H1 (cell line): ENCODE results near the gene TSPAN8. TPM values are rescaled to one million over a fixed set of nuclear protein-coding genes. Genes with fewer than 3 reads are reported as not detected.

Experiments used
- CTCF ChIA-PET: fragments of 300-600 bp; sonication (Branson Sonifier 250); formaldehyde crosslinking; loops from one replicate; lab custom pipeline; 2021; ENCODE audit not compliant: partially characterized antibody; lab: Charles Lee
- POLR2A ChIA-PET: fragments of 300-600 bp; sonication (Branson Sonifier 250); formaldehyde crosslinking; loops from one replicate; lab custom pipeline; 2021; ENCODE audit warnings: inconsistent platforms; ENCODE audit not compliant: partially characterized antibody; lab: Charles Lee
- DNase-seq, 2 experiments: peaks; one replicate each; pipeline versions ENCODE4 v3.0.0 to v3.0.0-alpha.2; 2010 to 2022; ENCODE audit warnings: low spot score in 2 of 2, low read depth in 1 of 2, mixed read lengths in 1 of 2
- FAIRE-seq: peaks from 2 replicates; lab custom pipeline; 2011; peaks lifted over from hg19 to GRCh38; lab: Jason Lieb, UNC
- H2AFZ ChIP-seq: 2 replicates; pipeline ENCODE4 v1.8.1; 2012; ENCODE audit warnings: low read length, inconsistent platforms
- H2AK5ac ChIP-seq: 2 replicates; pipeline ENCODE4 v1.6.1; 2013; ENCODE audit warnings: low read depth, low read length
- H2BK120ac ChIP-seq: replicated peaks from 2 replicates; pipeline ENCODE3; 2013; ENCODE audit warnings: low read depth, low read length, inconsistent platforms
- H2BK12ac ChIP-seq: 2 replicates; pipeline ENCODE4 v1.6.1; 2013; ENCODE audit warnings: low read depth, low read length
- H2BK15ac ChIP-seq: 2 replicates; pipeline ENCODE4 v1.6.1; 2013; ENCODE audit warnings: low read length
- H2BK20ac ChIP-seq: 2 replicates; pipeline ENCODE4 v1.6.1; 2013; ENCODE audit warnings: low read length
- H2BK5ac ChIP-seq: 2 replicates; pipeline ENCODE4 v1.6.1; 2013; ENCODE audit warnings: low read depth, low read length
- H3K14ac ChIP-seq: 2 replicates; pipeline ENCODE4 v1.6.1; 2013; ENCODE audit warnings: inconsistent platforms; ENCODE audit not compliant: insufficient read length
- H3K18ac ChIP-seq: 2 replicates; pipeline ENCODE4 v1.6.1; 2013; ENCODE audit warnings: low read length; ENCODE audit errors: extremely low read depth
- H3K23ac ChIP-seq: 2 replicates; pipeline ENCODE4 v1.6.1; 2013; ENCODE audit warnings: inconsistent platforms; ENCODE audit not compliant: insufficient read length
- H3K23me2 ChIP-seq: 2 replicates; pipeline ENCODE4 v1.6.1; 2013; ENCODE audit warnings: low read depth, low read length
- H3K27ac ChIP-seq: 2 replicates; pipeline ENCODE4 v1.6.1; 2011; ENCODE audit warnings: low read depth, low read length, inconsistent platforms
- H3K27me3 ChIP-seq, 4 experiments: replicated peaks in 1 of 4; 1 replicate in 1 of 4; 2 replicates in 3 of 4; pipeline versions ENCODE4 v1.6.1 to v1.8.1; 2011 to 2013; ENCODE audit warnings: low read length in 3 of 4, mild to moderate bottlenecking in 3 of 4, inconsistent platforms in 2 of 4, mixed read lengths in 2 of 4, moderate library complexity in 1 of 4; ENCODE audit not compliant: control insufficient read depth in 3 of 4, insufficient read depth in 3 of 4; ENCODE audit errors: extremely low read depth in 1 of 4
- H3K36me3 ChIP-seq, 4 experiments: 2 replicates each; pipeline versions ENCODE4 v1.6.1 to v1.8.1; 2011 to 2013; ENCODE audit warnings: mild to moderate bottlenecking in 4 of 4, low read length in 3 of 4, moderate library complexity in 2 of 4, control low read depth in 1 of 4, inconsistent platforms in 1 of 4; ENCODE audit not compliant: insufficient read depth in 4 of 4, control insufficient read depth in 2 of 4
- H3K4ac ChIP-seq: replicated peaks from 2 replicates; pipeline ENCODE3; 2013; ENCODE audit warnings: low read length, low read depth, mixed read lengths, inconsistent platforms; ENCODE audit not compliant: insufficient read length
- H3K4me1 ChIP-seq, 4 experiments: replicated peaks in 1 of 4; 1 replicate in 1 of 4; 2 replicates in 3 of 4; pipeline versions ENCODE4 v1.6.1 to v1.8.1; 2011 to 2013; ENCODE audit warnings: low read length in 3 of 4, inconsistent platforms in 2 of 4, mixed read lengths in 1 of 4; ENCODE audit not compliant: insufficient read depth in 4 of 4, control insufficient read depth in 3 of 4
- H3K4me2 ChIP-seq, 2 experiments: 2 replicates each; pipeline versions ENCODE4 v1.6.1 to v1.8.1; 2011 to 2013; ENCODE audit warnings: low read depth in 2 of 2, low read length in 2 of 2, control low read depth in 1 of 2, inconsistent platforms in 1 of 2, mild to moderate bottlenecking in 1 of 2; ENCODE audit not compliant: insufficient read depth in 1 of 2
- H3K4me3 ChIP-seq, 4 experiments: fragments of 200-600, 300-600 bp in 1 of 4; sonication (generic), shearing (Covaris generic), sonication (Bioruptor Twin) in 1 of 4; 2 replicates each; pipeline versions ENCODE4 v1.5.1 to v1.8.1; 2011 to 2016; ENCODE audit warnings: low read length in 4 of 4, low read depth in 3 of 4, control low read depth in 2 of 4, inconsistent platforms in 2 of 4, mild to moderate bottlenecking in 2 of 4, mixed read lengths in 1 of 4, moderate library complexity in 1 of 4; ENCODE audit not compliant: insufficient read depth in 2 of 4; ENCODE audit errors: extremely low read depth in 1 of 4
- H3K56ac ChIP-seq: replicated peaks from 2 replicates; pipeline ENCODE3; 2013; ENCODE audit warnings: low read depth, mild to moderate bottlenecking, mixed read lengths, low read length, inconsistent platforms; ENCODE audit not compliant: insufficient read length
- H3K79me1 ChIP-seq: 2 replicates; pipeline ENCODE4 v1.6.1; 2013; ENCODE audit warnings: low read depth, low read length, control low read depth
- H3K79me2 ChIP-seq, 2 experiments: 2 replicates each; pipeline versions ENCODE4 v1.6.1 to v1.8.1; 2012 to 2013; ENCODE audit warnings: low read length in 2 of 2, mild to moderate bottlenecking in 2 of 2, inconsistent platforms in 1 of 2; ENCODE audit not compliant: insufficient read depth in 2 of 2, control insufficient read depth in 1 of 2
- H3K9ac ChIP-seq, 4 experiments: replicated peaks in 1 of 4; 1 replicate in 1 of 4; 2 replicates in 3 of 4; pipeline versions ENCODE4 v1.6.1 to v1.8.1; 2011 to 2013; ENCODE audit warnings: low read depth in 3 of 4, low read length in 3 of 4, control low read depth in 2 of 4, mild to moderate bottlenecking in 2 of 4, moderate library complexity in 2 of 4, inconsistent platforms in 1 of 4; ENCODE audit errors: extremely low read depth in 1 of 4
- H3K9me3 ChIP-seq, 2 experiments: 2 replicates each; pipeline versions ENCODE4 v1.6.1 to v1.8.1; 2012 to 2013; ENCODE audit warnings: mild to moderate bottlenecking in 2 of 2, moderate library complexity in 2 of 2, control low read depth in 1 of 2, inconsistent platforms in 1 of 2, low read depth in 1 of 2, low read length in 1 of 2, mixed read lengths in 1 of 2; ENCODE audit not compliant: insufficient read depth in 2 of 2
- H4K20me1 ChIP-seq, 2 experiments: replicated peaks in 1 of 2; 2 replicates each; pipeline versions ENCODE3 to v1.8.1; 2011 to 2013; ENCODE audit warnings: inconsistent platforms in 2 of 2, low read length in 2 of 2, mild to moderate bottlenecking in 1 of 2; ENCODE audit not compliant: insufficient read depth in 2 of 2, control insufficient read depth in 1 of 2
- H4K5ac ChIP-seq: 2 replicates; pipeline ENCODE4 v1.6.1; 2013; ENCODE audit warnings: low read length, low read depth, mixed read lengths, inconsistent platforms; ENCODE audit not compliant: insufficient read length
- H4K8ac ChIP-seq: 2 replicates; pipeline ENCODE4 v1.8.0; 2013; ENCODE audit warnings: mild to moderate bottlenecking, moderate library complexity, low read length, inconsistent platforms; ENCODE audit not compliant: insufficient read depth; ENCODE audit errors: extremely low read depth
- H4K91ac ChIP-seq: replicated peaks from 2 replicates; pipeline ENCODE3; 2013; ENCODE audit warnings: low read length, mixed read lengths, inconsistent platforms; ENCODE audit not compliant: insufficient read length
- BACH1 ChIP-seq: IDR thresholded peaks from 2 replicates; pipeline ENCODE4 v1.6.1; 2012; ENCODE audit warnings: low read length, improper control_type of control experiment
- BCL11A ChIP-seq, 2 experiments: IDR thresholded peaks; one replicate each; pipeline ENCODE4 v1.6.1; 2011; ENCODE audit warnings: low read depth in 2 of 2, low read length in 2 of 2, mild to moderate bottlenecking in 2 of 2
- CREB1 ChIP-seq: IDR thresholded peaks from 2 replicates; pipeline ENCODE4 v1.6.1; 2012; ENCODE audit warnings: inconsistent platforms
- CTBP2 ChIP-seq: IDR thresholded peaks from 2 replicates; pipeline ENCODE4 v1.7.0; 2011; ENCODE audit warnings: borderline replicate concordance, mild to moderate bottlenecking, moderate library complexity, mixed read lengths, low read length; ENCODE audit not compliant: insufficient read depth, insufficient read length
- EP300 ChIP-seq, 2 experiments: IDR thresholded peaks; 1 replicate in 1 of 2; 2 replicates in 1 of 2; pipeline ENCODE4 v1.6.1; 2011 to 2012; ENCODE audit warnings: low read depth in 2 of 2, low read length in 2 of 2, mild to moderate bottlenecking in 2 of 2, borderline replicate concordance in 1 of 2, inconsistent platforms in 1 of 2, moderate library complexity in 1 of 2
- POLR2AphosphoS5 ChIP-seq: IDR thresholded peaks from 2 replicates; pipeline ENCODE4 v1.6.1; 2011; ENCODE audit warnings: low read depth, low read length
- RFX5 ChIP-seq: IDR thresholded peaks from 2 replicates; pipeline ENCODE4 v1.6.1; 2011; ENCODE audit warnings: low read depth, low read length, improper control_type of control experiment, borderline replicate concordance
- RNF2 ChIP-seq: fragments of 200-900, 300-1000 bp; sonication (generic); IDR thresholded peaks from 2 replicates; pipeline ENCODE4 v1.7.1; 2016; ENCODE audit warnings: borderline replicate concordance, low read depth, mild to moderate bottlenecking, antibody characterized with exemption, low read length; ENCODE audit not compliant: poor library complexity, severe bottlenecking; ENCODE audit errors: missing control alignments
- SIN3A ChIP-seq, 2 experiments: IDR thresholded peaks in 1 of 2; conservative IDR thresholded peaks in 1 of 2; 2 replicates each; pipeline ENCODE4 v1.6.1; 2011 to 2012; ENCODE audit warnings: low read length in 2 of 2, improper control_type of control experiment in 1 of 2, low read depth in 1 of 2, mild to moderate bottlenecking in 1 of 2
- SP4 ChIP-seq: IDR thresholded peaks from 2 replicates; pipeline ENCODE4 v1.6.1; 2012; ENCODE audit warnings: low read length, inconsistent platforms
- ZNF274 ChIP-seq: IDR thresholded peaks from 2 replicates; pipeline ENCODE4 v1.7.0; 2012; ENCODE audit warnings: low read length, borderline replicate concordance; ENCODE audit errors: extremely low read depth
- WGBS, 2 experiments: shearing (Covaris generic) in 1 of 2; methylation state at CpG; one replicate each; pipeline versions ENCODE4 v1.1.6 to v1.1.7; 2013 to 2015; ENCODE audit warnings: low lambda C conversion rate in 2 of 2, mixed read lengths in 2 of 2, inconsistent platforms in 1 of 2, low coverage in 1 of 2, missing lambda C conversion rate in 1 of 2; ENCODE audit not compliant: insufficient replicate concordance in 2 of 2, insufficient coverage in 1 of 2, insufficient read length in 1 of 2; ENCODE audit errors: extremely low coverage in 1 of 2, missing lambda C conversion rate in 1 of 2; 5-methylcytosine and 5-hydroxymethylcytosine counted together
- polyA plus RNA-seq, 7 experiments: library from polyadenylated mRNA; depleted of rRNA in 3 of 7; stranded (reverse) in 5 of 7; unstranded in 2 of 7; fragments of >200 nt in 5 of 7; fragments of 200-250 nt in 2 of 7; gene quantifications; 1 replicate in 5 of 7; 2 replicates in 1 of 7; 4 replicates in 1 of 7; pipeline versions ENCODE4 v1.2.1 to v1.2.3, GENCODE V29; 2011 to 2013; ENCODE audit warnings: missing spikeins in 2 of 7, mixed read lengths in 2 of 7
- total RNA-seq: library from RNA; stranded (reverse); fragmentation: NEBNext Ultra II Directional; extraction: Animal tissue kit (Norgen Biotek cat#: 25700); gene quantifications from 2 replicates; pipeline ENCODE4 v1.2.1, GENCODE V29; 2021
- TF ChIP-seq, protein P1 (sequence below): IDR thresholded peaks from 2 replicates; pipeline ENCODE4 v1.6.1; 2012; ENCODE audit warnings: low read length, inconsistent platforms

The TSPAN8 gene
- total and polyA plus RNA-seq, 2 of the 8 experiments (the other 6 are each of a cell fraction or from before 2014, with no cell fraction given), result not detected

DNA sequence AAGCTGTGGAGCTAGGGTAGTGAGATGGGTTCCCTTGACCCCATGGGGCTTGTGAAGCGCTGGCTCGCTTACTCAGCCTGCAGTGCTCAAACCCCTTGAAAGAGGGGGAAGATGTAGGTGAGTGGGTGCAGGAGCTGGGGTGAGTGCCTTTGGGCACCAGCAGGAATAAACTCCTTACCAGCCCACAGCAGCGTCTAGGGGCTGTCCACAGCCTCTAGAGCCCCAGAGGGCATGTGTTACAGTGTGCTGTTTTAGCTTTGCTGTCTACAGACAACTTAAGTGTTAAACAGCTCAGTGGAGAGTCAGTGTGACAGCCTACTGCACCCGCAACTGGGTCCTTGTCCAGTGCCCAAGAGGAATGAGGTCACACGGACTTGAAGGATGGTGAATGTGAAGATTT lies 48.0 kb downstream of the TSPAN8 start:
- Histone ChIP-seq H3K56ac (no peak overlapping the region), H3K9me3 (peaks cover 8 to 12% of the 10 kb centered on the region in 2 experiments; a peak in 3 of 4 replicates), H3K79me2 (no peaks in the 10 kb centered on the region), H3K18ac (no peak overlapping the region), H4K8ac (no peak overlapping the region), H2BK20ac (no peak overlapping the region), H3K4ac (no peak overlapping the region), H2BK12ac (no peak overlapping the region), H3K27ac (no peak overlapping the region), H3K4me2 (no peak overlapping the region), H3K9ac (no peak overlapping the region), H2AK5ac (no peak overlapping the region), H4K5ac (no peak overlapping the region), H3K23ac (no peak overlapping the region), H3K23me2 (no peaks in the 10 kb centered on the region), H3K4me1 (no peaks in the 10 kb centered on the region), H3K14ac (no peak overlapping the region), H2BK5ac (no peak overlapping the region), H2BK120ac (no peak overlapping the region), H3K27me3 (no peaks in the 10 kb centered on the region; a peak in 1 of 7 replicates), H3K36me3 (0 out of 8 replicates have a peak, but pooled peaks cover 0 to 4% (median 0%) of the 10 kb centered on the region in 4 experiments), H3K79me1 (no peaks in the 10 kb centered on the region), H4K20me1 (no peaks in the 10 kb centered on the region), H3K4me3 (no peak overlapping the region), H4K91ac (no peak overlapping the region), H2AFZ (no peak overlapping the region), H2BK15ac (no peak overlapping the region)
- DNase-seq (no peak), FAIRE-seq (no peak)
- CTCF ChIA-PET, result interaction anchor here (1.1 kb wide), 1 partner anchor 283 kb away, joined by 3 read pairs; no protein-coding TSS in a partner anchor
- WGBS, 2 experiments, result 94% methylated on average over 5 of the region's 5 CpGs; no CpG with 5 or more reads in 1 of the 2 experiments
- POLR2A ChIA-PET, result interaction anchor here (0.6 kb wide), 1 partner anchor 16 kb away, joined by 3 read pairs; no protein-coding TSS in a partner anchor
- TF ChIP-seq POLR2AphosphoS5 (no peak), BCL11A (IDR thresholded peaks at IDR 0.05; ENCODE audit: low read depth in 2 of 2, low read length in 2 of 2) (no peak), RFX5 (no peak), SP4 (no peak), BACH1 (no peak), EP300 (IDR thresholded peaks at IDR 0.05; ENCODE audit: borderline replicate concordance in 1 of 2, low read depth in 2 of 2, low read length in 2 of 2) (no peak), ZNF274 (no peak), RNF2 (no peak), CREB1 (no peak), CTBP2 (no peak), SIN3A (conservative IDR thresholded peaks at IDR 0.05 in 1 of 2, IDR thresholded peaks at IDR 0.05 in 1 of 2; ENCODE audit: low read depth in 1 of 2, low read length in 2 of 2) (no peak)
- TF ChIP-seq, protein P1, sequence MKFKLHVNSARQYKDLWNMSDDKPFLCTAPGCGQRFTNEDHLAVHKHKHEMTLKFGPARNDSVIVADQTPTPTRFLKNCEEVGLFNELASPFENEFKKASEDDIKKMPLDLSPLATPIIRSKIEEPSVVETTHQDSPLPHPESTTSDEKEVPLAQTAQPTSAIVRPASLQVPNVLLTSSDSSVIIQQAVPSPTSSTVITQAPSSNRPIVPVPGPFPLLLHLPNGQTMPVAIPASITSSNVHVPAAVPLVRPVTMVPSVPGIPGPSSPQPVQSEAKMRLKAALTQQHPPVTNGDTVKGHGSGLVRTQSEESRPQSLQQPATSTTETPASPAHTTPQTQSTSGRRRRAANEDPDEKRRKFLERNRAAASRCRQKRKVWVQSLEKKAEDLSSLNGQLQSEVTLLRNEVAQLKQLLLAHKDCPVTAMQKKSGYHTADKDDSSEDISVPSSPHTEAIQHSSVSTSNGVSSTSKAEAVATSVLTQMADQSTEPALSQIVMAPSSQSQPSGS, result no peak
